HG02943 (cell line): ENCODE measurements around the gene UNC93B1.
"Not testable (repeated sequence)": the region's sequence is repeated elsewhere in the genome, so short reads cannot be mapped to it uniquely, and the experiment has no call there.

Experiments used
- ATAC-seq: cut with Tn5 transposase; IDR thresholded peaks from one replicate; pipeline ENCODE4 v1.9.1; 2021; ENCODE audit warnings: mild to moderate bottlenecking, low read depth, moderate library complexity; ENCODE audit not compliant: unreplicated experiment

The UNC93B1 gene

DNA sequence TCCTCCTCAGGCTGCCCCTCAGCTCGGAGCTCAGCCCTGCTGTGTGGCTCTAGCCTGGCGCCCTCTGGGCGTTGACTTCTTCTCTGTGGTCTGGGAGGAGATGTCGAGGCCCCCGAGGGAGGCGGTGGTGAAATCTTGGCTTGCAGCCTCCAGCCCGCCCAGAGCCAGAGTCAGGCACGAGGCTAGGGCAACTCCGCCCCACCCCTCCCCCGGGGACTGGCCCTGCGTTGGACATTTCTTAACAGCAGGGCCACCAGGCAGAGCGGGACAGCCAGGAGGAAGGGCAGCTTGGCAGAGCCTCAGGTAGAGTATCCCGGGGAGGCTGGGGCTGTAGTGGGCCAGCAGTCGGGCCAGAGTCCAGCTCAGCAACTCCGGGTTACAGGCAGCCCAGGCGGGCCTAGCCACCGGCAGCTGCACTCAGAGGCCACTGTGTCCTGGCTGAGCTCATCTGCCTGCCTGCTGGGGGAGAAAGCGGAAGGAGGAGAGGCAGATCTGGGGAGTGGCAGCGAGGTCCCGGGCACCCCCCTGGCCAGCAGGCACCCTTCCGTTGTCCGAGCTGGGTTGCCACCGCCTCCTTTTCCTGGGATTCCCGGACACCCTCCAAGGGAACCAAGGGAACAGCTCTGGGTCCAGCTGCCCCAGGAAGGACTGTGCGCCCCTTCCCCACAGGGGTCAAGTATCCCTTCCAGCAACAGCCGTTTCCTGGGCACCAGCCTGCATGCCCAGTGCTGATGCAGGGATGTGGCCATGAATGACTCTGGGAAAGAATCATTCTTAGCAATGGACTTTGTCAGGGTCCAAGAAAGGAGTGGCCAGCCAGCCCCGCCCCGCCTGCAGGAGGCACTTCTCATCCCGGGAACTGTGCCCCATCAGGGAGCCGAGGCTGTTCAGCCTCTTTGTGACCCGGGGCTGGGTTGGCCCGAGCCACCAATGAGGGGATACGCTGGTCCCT is 6.5 kb upstream of the UNC93B1 start, which contains the start of gene ALDH3B1:
TSS of gene ALDH3B1 (plus strand) at position 238 of the 952 bp plus-strand sequence. CDS start 4,971 bp downstream, outside the sequence.
- ATAC-seq, result no peak

GRCh38 chr11:68009391-68010089 is 5.6 kb upstream of the UNC93B1 start:
- no peak for ATAC-seq

- no peak for ATAC-seq
These were observed 4.8 kb upstream of the UNC93B1 start for GRCh38 chr11:68008381-68009337.

DNA sequence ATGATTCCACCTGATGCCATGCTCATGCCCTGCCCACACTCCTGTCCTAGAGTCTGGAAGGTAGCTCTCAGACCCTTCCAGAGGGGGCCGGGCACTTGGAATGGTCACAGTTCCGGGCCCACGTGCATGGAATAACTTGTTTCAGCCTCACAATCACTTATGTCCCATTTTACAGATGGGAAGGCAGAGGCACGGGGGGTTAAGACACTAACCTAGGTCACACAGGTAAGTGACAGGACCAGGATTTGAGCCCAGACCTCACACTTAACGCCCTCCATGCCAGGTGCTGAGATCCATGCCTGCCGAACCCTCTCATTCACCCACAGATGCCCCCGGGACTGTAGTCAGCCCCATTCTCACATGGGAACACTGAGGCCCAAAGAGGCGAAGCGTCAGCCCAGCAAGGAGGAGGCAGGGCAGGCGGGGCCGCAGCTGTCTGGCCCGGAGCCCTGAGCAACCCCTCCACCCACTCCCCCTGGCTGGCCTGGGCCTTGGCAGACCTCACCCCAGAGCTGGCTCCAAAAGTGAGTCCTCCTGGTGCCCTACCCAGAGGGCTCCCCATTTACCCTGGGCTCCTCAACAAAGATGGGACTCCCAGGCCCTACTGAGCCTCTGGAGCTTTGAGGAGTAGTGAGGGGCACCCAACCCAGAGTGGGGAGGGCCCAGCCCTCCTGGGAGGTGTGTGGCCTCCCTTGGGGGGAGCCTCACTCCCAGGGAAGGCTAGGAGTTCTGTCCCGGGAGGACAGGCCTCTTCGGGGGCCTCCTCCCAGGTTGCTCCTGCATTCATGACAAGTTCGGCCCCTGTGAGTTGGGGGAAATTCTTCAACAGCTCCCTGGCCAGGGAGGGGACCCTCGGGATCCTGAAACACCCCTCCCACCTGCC is 3.8 kb upstream of the UNC93B1 start:
- ATAC-seq, result no peak

GRCh38 chr11:68006606-68007166 is 2.8 kb upstream of the UNC93B1 start:
- no peak for ATAC-seq

GRCh38 chr11:68004551-68005335 is 846 bp upstream of the UNC93B1 start:
- ATAC-seq, result no peak

DNA sequence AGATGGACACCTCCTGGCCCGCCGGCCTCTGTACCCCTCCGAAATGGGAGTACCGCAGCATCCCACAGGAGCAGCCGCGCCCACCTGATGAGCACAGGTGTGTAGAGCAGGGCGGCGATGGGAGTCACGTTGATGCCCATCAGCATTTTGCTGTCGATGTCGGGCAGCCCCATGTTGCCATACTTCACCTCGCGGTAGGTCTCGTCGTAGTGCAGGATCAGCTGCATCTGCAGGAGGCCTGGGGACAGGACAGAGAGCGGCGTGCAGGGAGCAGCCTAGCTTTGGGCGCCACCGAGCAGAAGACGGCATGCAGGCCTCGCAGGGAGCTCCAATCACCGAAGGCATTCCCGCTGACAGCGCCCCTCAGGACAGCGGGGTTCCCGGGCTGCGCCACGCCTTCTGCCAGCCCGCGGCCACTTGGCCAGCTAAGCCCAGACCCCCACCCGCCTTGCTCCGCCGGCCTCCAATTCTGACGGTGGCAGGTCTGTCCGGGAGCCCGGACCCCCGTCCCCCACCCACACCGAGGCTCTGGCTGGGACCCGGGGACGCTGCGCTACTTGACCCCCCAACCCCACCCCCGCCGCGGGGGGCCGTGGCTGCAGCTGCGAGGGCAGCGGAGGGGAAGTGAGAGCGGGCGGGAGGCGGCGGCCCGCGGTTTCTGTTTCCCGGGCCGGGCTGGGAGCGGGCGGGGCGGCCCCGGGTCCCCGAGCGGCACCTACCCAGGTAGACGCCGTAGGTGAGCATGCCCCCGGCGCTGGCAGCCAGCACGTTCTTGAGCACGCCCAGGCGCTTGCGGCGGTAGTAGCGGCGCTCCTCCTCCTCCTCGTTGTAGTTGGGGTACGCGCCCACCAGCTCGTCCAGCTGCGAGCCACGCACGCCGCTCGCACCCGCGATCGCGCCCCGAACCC is 705 bp downstream of the UNC93B1 start:
- no peak for ATAC-seq

GRCh38 chr11:68002575-68002937 is 1.3 kb downstream of the UNC93B1 start:
- ATAC-seq, result no peak

- no peak for ATAC-seq
These were observed 4.2 kb downstream of the UNC93B1 start for GRCh38 chr11:67999704-68000103.

GRCh38 chr11:67999201-67999629 is 4.7 kb downstream of the UNC93B1 start:
- ATAC-seq, result no peak

- ATAC-seq, result no peak
These were observed 5.5 kb downstream of the UNC93B1 start for GRCh38 chr11:67998150-67999045.

DNA sequence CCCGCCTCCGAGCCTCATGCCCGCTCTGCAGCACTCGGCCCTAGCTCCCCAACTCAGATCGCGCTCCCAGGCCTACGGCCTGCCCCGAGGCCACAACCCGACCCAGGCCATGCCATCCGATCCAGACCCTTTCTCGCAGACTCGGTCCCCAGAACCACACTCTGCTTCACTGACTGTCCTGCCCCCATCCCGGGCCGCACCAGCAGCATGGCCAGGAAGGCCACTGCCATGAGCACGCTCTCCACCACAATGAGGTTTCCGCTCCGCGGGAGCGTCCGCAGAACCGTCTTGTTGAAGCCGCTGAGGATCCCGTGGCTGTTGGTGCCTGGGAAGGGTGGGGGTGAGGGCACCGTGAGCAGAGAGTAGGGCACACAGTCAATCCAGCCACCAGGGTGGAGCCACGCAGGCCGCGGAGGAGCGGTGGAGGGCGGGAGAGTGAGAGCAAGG is 6.4 kb downstream of the UNC93B1 start:
- ATAC-seq, result no peak

GRCh38 chr11:67996622-67997474 is 7.0 kb downstream of the UNC93B1 start:
- ATAC-seq, result no peak

GRCh38 chr11:67996051-67996450 is 7.8 kb downstream of the UNC93B1 start:
- ATAC-seq, result no peak

DNA sequence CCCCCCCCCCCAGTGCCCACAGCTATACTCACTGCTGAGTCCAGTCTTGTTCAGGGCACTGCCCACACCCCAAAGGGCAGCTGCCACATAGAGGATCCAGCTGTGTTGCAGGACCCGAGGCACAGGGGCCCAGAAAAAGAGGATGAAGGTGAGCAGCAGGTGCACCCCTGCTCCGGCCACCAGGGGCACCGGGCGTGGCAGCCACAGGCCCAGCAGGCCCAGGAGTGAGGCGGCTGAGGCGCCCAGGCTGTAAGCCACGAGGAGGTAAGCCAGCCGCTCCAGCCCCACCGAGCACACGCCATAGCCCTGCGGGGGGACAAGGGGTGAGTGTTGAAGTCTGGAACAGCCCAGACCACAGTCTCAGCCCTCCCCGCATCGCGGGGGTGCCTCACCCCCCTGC is 8.3 kb downstream of the UNC93B1 start:
- ATAC-seq, result not testable (repeated sequence)
